Ishikawa (cell line): Measurements from ENCODE around the gene MLN.

ENCODE experiments used
- CREB1 ChIP-seq: IDR thresholded peaks from 2 replicates; pipeline ENCODE4 v1.6.1; 2012; ENCODE audit warnings: low read depth
- USF1 ChIP-seq: IDR thresholded peaks from 2 replicates; pipeline ENCODE4 v1.6.1; 2012
- TF ChIP-seq, protein P1 (sequence below): IDR thresholded peaks from 2 replicates; pipeline ENCODE4 v1.6.1; 2012; ENCODE audit warnings: low read depth, mild to moderate bottlenecking

DNA sequence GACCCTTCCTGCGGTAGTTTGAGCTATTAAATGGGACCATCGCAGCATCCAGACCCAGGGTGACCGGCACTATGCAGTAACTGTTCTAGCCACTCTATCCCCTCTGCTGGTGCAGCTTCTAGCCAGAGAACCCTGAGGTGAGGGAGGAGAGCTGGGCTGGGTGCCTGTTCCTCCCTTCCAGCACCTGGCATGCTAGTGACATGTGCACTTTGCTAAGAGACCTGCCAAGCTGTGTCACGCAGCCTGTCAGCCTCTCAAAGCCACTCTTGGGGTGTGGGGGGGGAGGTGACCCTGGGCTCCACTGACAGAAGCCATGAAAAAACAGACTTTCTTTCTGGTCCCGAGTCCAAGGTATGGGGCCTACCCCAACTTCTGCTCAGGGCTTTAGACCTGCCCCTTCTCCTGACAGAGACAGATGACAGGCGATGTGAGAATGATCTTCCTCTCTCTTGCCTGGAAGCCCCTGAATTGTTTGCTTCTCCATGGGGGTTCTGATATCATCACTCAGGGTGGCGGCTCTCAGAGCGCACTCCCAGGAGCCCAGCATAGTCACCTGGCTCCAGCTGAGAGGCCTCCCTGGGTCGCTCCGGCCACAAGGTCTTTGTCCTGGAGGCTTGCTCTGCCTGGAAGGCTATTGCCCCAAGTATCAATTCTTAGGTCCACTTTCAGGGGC, 47.2 kb upstream of the MLN start:
- TF ChIP-seq, protein P1, sequence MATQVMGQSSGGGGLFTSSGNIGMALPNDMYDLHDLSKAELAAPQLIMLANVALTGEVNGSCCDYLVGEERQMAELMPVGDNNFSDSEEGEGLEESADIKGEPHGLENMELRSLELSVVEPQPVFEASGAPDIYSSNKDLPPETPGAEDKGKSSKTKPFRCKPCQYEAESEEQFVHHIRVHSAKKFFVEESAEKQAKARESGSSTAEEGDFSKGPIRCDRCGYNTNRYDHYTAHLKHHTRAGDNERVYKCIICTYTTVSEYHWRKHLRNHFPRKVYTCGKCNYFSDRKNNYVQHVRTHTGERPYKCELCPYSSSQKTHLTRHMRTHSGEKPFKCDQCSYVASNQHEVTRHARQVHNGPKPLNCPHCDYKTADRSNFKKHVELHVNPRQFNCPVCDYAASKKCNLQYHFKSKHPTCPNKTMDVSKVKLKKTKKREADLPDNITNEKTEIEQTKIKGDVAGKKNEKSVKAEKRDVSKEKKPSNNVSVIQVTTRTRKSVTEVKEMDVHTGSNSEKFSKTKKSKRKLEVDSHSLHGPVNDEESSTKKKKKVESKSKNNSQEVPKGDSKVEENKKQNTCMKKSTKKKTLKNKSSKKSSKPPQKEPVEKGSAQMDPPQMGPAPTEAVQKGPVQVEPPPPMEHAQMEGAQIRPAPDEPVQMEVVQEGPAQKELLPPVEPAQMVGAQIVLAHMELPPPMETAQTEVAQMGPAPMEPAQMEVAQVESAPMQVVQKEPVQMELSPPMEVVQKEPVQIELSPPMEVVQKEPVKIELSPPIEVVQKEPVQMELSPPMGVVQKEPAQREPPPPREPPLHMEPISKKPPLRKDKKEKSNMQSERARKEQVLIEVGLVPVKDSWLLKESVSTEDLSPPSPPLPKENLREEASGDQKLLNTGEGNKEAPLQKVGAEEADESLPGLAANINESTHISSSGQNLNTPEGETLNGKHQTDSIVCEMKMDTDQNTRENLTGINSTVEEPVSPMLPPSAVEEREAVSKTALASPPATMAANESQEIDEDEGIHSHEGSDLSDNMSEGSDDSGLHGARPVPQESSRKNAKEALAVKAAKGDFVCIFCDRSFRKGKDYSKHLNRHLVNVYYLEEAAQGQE: no peak
- TF ChIP-seq USF1 (no peak), CREB1 (no peak)
